Breast epithelium (tissue), 4 donors: Measurements from ENCODE around the gene PBRM1. TPM values are rescaled to one million over a fixed set of nuclear protein-coding genes. Genes with fewer than 3 reads are reported as not detected.
"Not testable (repeated sequence)": the region's sequence is repeated elsewhere in the genome, so short reads cannot be mapped to it uniquely, and the experiment has no call there.

Source experiments
- DNase-seq, 2 donors: peaks; one replicate each; pipeline ENCODE4 v3.0.0-alpha.2; 2019; ENCODE audit warnings: low spot score in 2 of 2
- H3K27ac ChIP-seq, 2 donors: fragments of 200-600 bp; sonication (generic) in 1 of 2; one replicate each; pipeline ENCODE4 v1.5.1; 2016 to 2019; ENCODE audit warnings: mild to moderate bottlenecking in 1 of 2
- H3K27me3 ChIP-seq, 2 donors: fragments of 200-600 bp; sonication (generic) in 1 of 2; one replicate each; pipeline versions ENCODE4 v1.5.1 to v1.6.0; 2017 to 2019; ENCODE audit warnings: control low read depth in 1 of 2, mild to moderate bottlenecking in 1 of 2
- H3K36me3 ChIP-seq: fragments of 200-600 bp; one replicate; pipeline ENCODE4 v1.5.1; 2019
- H3K4me1 ChIP-seq, 2 donors: fragments of 200-600 bp; sonication (generic); one replicate each; pipeline ENCODE4 v1.5.1; 2016 to 2019; ENCODE audit warnings: control low read depth in 1 of 2
- H3K4me3 ChIP-seq, 3 donors: fragments of 200-600 bp; sonication (generic); 1 replicate in 2 of 3; 2 replicates in 1 of 3; pipeline ENCODE4 v1.5.1; 2016 to 2019; ENCODE audit warnings: mild to moderate bottlenecking in 3 of 3, moderate library complexity in 2 of 3
- H3K9me3 ChIP-seq, 2 donors: fragments of 200-600 bp; sonication (generic) in 1 of 2; one replicate each; pipeline ENCODE4 v1.5.1; 2016 to 2019; ENCODE audit warnings: control low read depth in 1 of 2
- POLR2A ChIP-seq: fragments of 450-650 bp; IDR thresholded peaks from one replicate; pipeline ENCODE4 v1.6.1; 2016; ENCODE audit warnings: antibody characterized with exemption, mild to moderate bottlenecking, moderate library complexity
- POLR2AphosphoS5 ChIP-seq, 3 donors: sonication (generic); formaldehyde crosslinking; IDR thresholded peaks; one replicate each; pipeline ENCODE4 v1.6.1; 2017; ENCODE audit warnings: antibody characterized with exemption in 3 of 3
- intact Hi-C: fragments of 100-400 bp; cut with DNase I; formaldehyde crosslinking; loops from one replicate; pipeline ENCODE4 v1.15.1; 2023; ENCODE audit warnings: low total_unique reads
- total RNA-seq, 3 donors: library from RNA; depleted of rRNA; stranded (reverse); fragments of >200 nt; gene quantifications; one replicate each; pipeline ENCODE4 v1.1.0, GENCODE V29; 2016
- TF ChIP-seq, protein P1 (sequence below), 3 donors: fragments of 450-650 bp; IDR thresholded peaks; one replicate each; pipeline ENCODE4 v1.5.1; 2016 to 2017; ENCODE audit warnings: antibody characterized with exemption in 3 of 3, mild to moderate bottlenecking in 3 of 3, moderate library complexity in 3 of 3

Gene PBRM1
- total RNA-seq, 3 donors from 2014 or later, result 81.0 to 98.7 (median 98.6) TPM

DNA sequence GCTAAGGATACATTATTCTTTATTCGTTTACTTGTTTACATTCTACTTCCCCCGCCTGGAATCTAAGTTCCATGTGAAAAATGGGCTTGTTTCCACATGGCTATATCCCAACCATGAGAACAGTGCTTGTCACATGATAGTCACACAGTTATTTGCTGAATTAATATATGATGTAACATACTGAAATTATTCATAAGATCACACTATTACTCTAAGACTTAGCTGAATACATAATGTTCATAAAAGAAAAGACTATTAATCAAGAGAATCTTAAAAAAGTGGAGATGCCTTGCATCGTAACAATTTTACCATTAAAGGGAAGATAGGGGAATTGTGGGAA lies 6.5 kb downstream of the PBRM1 start:
- DNase-seq, result no peak
- peaks cover 0 to 6% of the 10 kb centered on the region in 2 donors for H3K4me1 ChIP-seq
- TF ChIP-seq POLR2AphosphoS5 (IDR thresholded peaks at IDR 0.05), result no peak
- TF ChIP-seq POLR2A, result no peak
- TF ChIP-seq, protein P1, sequence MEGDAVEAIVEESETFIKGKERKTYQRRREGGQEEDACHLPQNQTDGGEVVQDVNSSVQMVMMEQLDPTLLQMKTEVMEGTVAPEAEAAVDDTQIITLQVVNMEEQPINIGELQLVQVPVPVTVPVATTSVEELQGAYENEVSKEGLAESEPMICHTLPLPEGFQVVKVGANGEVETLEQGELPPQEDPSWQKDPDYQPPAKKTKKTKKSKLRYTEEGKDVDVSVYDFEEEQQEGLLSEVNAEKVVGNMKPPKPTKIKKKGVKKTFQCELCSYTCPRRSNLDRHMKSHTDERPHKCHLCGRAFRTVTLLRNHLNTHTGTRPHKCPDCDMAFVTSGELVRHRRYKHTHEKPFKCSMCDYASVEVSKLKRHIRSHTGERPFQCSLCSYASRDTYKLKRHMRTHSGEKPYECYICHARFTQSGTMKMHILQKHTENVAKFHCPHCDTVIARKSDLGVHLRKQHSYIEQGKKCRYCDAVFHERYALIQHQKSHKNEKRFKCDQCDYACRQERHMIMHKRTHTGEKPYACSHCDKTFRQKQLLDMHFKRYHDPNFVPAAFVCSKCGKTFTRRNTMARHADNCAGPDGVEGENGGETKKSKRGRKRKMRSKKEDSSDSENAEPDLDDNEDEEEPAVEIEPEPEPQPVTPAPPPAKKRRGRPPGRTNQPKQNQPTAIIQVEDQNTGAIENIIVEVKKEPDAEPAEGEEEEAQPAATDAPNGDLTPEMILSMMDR (IDR thresholded peaks at IDR 0.05), result no peak
- H3K27ac ChIP-seq, result peak overlapping the region; percentile 15 to 30
- H3K4me3 ChIP-seq, result no peak overlapping the region
- no peaks in the 10 kb centered on the region for H3K27me3 ChIP-seq
- intact Hi-C loops, result no loop called here
- no peaks in the 10 kb centered on the region for H3K9me3 ChIP-seq
- no peaks in the 10 kb centered on the region for H3K36me3 ChIP-seq

DNA sequence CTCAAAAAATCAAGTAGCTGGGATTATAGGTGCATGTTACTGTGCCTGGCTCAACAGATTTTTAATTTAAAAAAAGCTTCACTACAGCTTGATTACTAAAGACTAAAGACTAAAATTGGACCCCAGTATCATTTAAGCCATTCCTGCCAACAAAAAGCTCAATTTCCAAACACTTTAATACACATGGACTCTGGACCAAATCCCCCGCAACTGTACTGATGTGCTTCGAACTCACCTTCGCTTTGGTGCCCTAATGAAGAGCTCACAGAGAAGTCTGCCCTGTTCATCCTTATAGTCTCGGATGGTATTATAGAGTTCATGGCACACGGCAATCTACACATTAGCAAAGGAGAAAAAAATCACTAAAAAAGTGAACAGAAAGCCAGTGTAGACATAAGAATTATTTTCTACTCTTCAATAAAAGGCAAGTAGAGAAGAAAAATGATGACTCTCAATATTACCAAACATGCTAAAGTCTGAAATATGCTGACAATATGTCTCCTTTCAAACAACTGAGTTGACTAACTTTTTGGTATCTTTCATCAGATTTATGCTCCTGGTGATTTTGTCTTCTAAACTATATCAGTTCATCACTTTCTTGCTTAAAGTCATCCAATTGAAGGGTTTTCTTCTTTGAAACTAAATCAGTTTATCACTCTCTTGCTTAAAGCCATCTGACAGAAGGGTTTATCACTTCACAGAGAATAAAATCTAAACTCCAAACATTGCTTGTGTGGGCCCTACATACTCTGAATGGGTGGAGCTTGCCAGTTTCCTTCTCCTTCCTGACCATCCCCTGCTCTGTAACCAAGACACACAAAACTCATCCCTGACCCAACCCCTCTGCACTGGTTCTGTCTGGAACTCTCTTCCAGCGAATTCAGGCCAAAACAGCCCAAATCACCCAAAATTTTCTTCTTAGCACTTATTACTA lies 7.2 kb downstream of the PBRM1 start:
- Histone ChIP-seq H3K9me3 (no peaks in the 10 kb centered on the region), H3K36me3 (no peaks in the 10 kb centered on the region), H3K4me3 (no peak overlapping the region), H3K27ac (no peak overlapping the region), H3K4me1 (no peaks in the 10 kb centered on the region), H3K27me3 (no peaks in the 10 kb centered on the region)
- intact Hi-C loops, result no loop called here
- no peak for DNase-seq
- TF ChIP-seq POLR2AphosphoS5 (IDR thresholded peaks at IDR 0.05) (no peak), POLR2A (no peak)
- TF ChIP-seq, protein P1 (IDR thresholded peaks at IDR 0.05), result no peak

DNA sequence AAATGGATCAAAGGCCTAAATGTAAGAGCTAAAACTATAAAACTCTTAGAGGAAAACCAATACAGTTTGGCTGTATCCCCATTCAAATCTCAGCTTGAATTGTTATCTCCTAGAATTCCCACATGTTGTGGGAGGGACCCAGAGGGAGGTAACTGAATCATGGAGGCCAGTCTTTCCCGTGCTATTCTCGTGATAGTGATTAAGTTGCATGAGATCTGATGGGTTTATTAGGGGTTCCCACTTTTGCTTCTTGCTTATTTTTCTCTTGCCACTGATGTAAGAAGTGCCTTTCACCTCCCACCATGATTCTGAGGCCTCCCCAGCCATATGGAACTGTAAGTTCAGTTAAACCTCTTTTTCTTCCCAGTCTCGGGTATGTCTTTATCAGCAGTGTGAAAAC lies 9.5 kb downstream of the PBRM1 start:
- H3K27ac ChIP-seq, intact Hi-C loops, DNase-seq, H3K9me3 ChIP-seq, H3K4me1 ChIP-seq, H3K4me3 ChIP-seq, H3K27me3 ChIP-seq, H3K36me3 ChIP-seq: not testable (repeated sequence)

DNA sequence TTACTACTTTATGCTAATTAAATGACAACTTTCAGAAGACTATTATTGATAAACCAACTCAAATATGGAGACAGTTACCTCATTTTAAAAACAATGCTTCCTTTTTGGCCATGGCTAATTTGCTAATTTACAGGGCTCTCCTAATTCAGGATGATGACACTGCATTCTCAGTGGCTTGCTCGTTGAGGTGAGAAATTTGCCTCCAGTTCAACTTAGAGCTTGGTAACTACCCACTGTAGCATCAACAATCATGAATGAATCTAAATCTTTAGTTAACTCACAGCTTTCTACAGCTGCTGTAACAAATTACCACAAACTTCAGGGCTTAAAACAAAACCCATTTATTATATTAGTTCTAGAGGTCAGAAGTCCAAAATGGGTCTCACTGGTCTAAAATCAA lies 14.0 kb downstream of the PBRM1 start:
- no peaks in the 10 kb centered on the region for H3K9me3 ChIP-seq
- no peak for DNase-seq
- TF ChIP-seq POLR2A, result no peak
- H3K36me3 ChIP-seq, result no peaks in the 10 kb centered on the region
- no peaks in the 10 kb centered on the region for H3K27me3 ChIP-seq
- intact Hi-C loops, result no loop called here
- no peaks in the 10 kb centered on the region for H3K4me1 ChIP-seq
- no peak overlapping the region for H3K4me3 ChIP-seq
- peak overlapping the region; percentile 69 to 81 for H3K27ac ChIP-seq

DNA sequence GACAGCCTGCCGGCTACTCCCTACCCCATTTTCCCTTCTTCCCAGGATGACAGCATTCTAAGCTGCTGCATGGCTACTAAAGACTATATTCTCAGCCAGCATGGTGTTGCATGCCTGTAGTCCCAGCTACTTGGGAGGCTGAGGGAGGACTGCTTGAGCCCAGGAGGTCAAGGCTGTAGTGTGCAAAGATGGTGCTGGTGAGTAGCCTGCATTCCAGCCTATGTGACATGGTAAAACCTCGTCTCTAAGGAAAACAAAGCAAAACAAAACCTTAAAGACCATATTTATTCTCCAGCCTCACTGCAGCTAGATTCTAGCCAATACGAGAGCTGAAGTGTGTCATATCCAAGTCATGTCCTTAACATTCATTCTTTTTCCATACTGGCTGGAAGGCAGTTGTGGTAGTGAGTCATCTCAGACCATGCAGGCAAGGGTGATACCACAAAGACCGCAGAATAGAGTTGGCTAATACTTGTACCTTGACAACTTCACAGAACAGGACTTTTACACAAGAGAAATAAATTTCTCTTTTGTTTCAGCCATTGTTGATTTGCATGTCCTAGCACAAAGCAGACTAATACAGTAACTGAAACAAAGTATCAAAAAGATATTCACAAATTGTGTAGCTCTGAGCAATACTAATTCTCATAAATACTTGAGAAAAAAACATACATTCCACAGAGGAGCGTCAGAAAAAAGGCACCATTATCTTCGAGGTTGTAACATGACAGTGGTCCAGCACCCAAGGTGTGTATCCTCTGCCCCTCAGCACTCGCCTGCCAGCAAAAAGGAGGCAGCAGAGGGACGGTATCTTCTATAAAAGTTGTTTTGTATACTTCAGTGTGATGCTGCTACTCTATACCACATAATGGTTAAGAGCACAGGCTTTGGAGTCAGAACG lies 14.8 kb downstream of the PBRM1 start:
- Histone ChIP-seq H3K4me1 (no peaks in the 10 kb centered on the region), H3K36me3 (no peaks in the 10 kb centered on the region), H3K9me3 (no peaks in the 10 kb centered on the region), H3K27ac (peak overlapping the region; percentile 69 to 81), H3K27me3 (no peaks in the 10 kb centered on the region), H3K4me3 (peak overlapping the region in 1 of 3 donors; percentile 6)
- TF ChIP-seq, protein P1 (IDR thresholded peaks at IDR 0.05), result no peak
- TF ChIP-seq POLR2AphosphoS5 (IDR thresholded peaks at IDR 0.05), result peak in 1 of 3 donors; percentile 53
- intact Hi-C loops, result no loop called here
- no peak for DNase-seq

DNA sequence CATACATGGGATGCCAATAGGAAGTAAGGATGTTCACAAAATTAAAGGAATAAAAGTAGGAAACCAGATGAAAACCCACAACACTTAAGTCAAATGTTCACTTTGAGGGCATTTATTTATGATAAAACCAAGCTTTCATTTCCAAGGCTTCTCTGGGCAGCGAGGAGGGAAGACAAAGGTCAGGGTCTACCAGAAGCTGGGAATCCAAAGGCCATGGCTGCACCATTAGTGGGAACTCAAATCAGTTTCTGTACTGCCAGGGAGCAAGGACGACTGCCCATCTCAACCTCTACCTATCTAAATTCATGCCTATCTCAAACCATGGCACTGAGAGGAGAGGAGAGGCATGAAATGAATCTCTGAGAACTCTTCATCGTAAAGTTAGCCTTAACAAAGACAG lies 22.6 kb downstream of the PBRM1 start:
- TF ChIP-seq, protein P1 (IDR thresholded peaks at IDR 0.05), result no peak
- TF ChIP-seq POLR2A (no peak), POLR2AphosphoS5 (IDR thresholded peaks at IDR 0.05) (no peak)
- Histone ChIP-seq H3K27me3 (no peaks in the 10 kb centered on the region), H3K4me1 (no peaks in the 10 kb centered on the region), H3K4me3 (no peak overlapping the region), H3K36me3 (no peaks in the 10 kb centered on the region), H3K9me3 (no peaks in the 10 kb centered on the region), H3K27ac (no peak overlapping the region)
- DNase-seq, result no peak
- intact Hi-C loops, result no loop called here
